Measurements from ENCODE around the gene CDH22.

Gene CDH22

GRCh38 chr20:46154796-46155195 lies 153.5 kb downstream of the CDH22 start:
- DNase-seq (ENCODE audit: low read depth) = no peak
- Histone ChIP-seq H3K9me3 (ENCODE audit: control insufficient read depth, low read length) (no peaks in the 10 kb centered on the region), H3K36me3 (ENCODE audit: control insufficient read depth, insufficient read depth, low read length, severe bottlenecking) (no peaks in the 10 kb centered on the region), H3K4me1 (ENCODE audit: control insufficient read depth, insufficient read depth, low read length) (no peaks in the 10 kb centered on the region), H3K4me3 (ENCODE audit: low read length) (no peak overlapping the region), H3K9ac (ENCODE audit: low read length) (no peak overlapping the region), H3K27me3 (replicated peaks; ENCODE audit: control insufficient read depth, insufficient read depth, low read length) (peaks cover 80% of the 10 kb centered on the region)

DNA sequence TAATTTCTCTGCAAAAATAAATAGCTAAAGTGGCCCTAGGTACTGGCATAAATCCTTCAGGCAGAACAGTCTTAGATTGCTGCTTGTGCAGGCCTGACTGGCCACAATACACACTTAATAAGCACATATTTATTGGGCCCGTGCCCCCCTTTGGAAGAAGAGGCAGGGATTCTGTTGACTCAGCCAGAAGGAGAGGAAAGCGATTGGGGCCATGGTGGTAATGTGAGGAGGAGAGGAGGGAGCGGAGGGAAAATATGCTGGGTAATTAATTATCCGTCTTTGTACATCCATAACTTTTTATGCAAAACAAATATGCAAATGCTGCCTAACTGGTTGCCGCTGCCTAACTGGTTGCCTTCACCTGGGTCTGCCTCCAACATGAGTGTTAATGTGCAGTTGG lies 154.0 kb downstream of the CDH22 start:
- H3K4me3 ChIP-seq (ENCODE audit: low read length) = no peak overlapping the region
- H3K4me1 ChIP-seq (ENCODE audit: control insufficient read depth, insufficient read depth, low read length) = no peaks in the 10 kb centered on the region
- H3K9me3 ChIP-seq (ENCODE audit: control insufficient read depth, low read length) = no peaks in the 10 kb centered on the region
- no peak overlapping the region for H3K9ac ChIP-seq (ENCODE audit: low read length)
- no peak for DNase-seq (ENCODE audit: low read depth)
- H3K27me3 ChIP-seq (replicated peaks; ENCODE audit: control insufficient read depth, insufficient read depth, low read length) = peaks cover 80% of the 10 kb centered on the region
- H3K36me3 ChIP-seq (ENCODE audit: control insufficient read depth, insufficient read depth, low read length, severe bottlenecking) = no peaks in the 10 kb centered on the region

DNA sequence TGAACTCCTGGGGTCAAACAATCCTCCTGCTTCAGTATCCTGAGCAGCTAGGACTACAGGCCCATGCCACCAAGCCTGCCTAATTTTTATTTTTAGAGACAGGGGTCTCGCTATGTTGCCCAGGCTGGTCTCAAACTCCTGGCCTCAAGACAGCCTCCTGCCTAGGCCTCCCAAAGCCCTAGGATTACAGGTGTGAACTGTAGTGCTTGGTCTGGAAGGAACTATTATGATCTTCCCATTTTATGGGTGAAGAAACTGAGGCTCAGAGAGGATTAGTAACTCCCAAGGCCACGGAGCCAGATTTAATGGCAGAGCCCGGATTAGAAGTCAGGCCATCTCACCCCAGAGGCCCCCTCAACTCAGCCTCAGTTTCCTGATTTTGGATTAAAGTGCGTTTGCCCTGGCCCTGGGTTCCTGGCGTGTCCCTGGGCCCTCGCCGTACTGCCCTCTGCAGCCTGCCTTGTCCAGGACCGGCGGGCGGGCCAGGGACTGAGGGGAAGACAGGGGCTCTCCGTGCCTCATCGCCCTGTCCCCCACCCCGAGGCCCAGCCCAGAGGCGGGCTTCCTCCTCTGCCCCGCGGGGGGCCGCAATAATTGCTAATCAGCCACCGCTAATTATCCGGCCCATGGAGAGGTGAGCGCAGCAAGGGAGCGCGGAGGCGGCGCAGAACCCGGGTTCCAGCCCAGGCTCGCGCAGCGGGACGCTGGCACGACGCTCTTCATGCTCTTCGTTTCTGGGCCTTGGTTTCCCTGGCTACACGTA lies 155.3 kb downstream of the CDH22 start:
- no peak for DNase-seq (ENCODE audit: low read depth)
- Histone ChIP-seq H3K4me3 (ENCODE audit: low read length) (no peak overlapping the region), H3K9me3 (ENCODE audit: control insufficient read depth, low read length) (no peaks in the 10 kb centered on the region), H3K9ac (ENCODE audit: low read length) (no peak overlapping the region), H3K27me3 (replicated peaks; ENCODE audit: control insufficient read depth, insufficient read depth, low read length) (peaks cover 71% of the 10 kb centered on the region), H3K4me1 (ENCODE audit: control insufficient read depth, insufficient read depth, low read length) (no peaks in the 10 kb centered on the region), H3K36me3 (ENCODE audit: control insufficient read depth, insufficient read depth, low read length, severe bottlenecking) (no peaks in the 10 kb centered on the region)

GRCh38 chr20:46151936-46152335 lies 156.4 kb downstream of the CDH22 start:
- H3K36me3 ChIP-seq (ENCODE audit: control insufficient read depth, insufficient read depth, low read length, severe bottlenecking) = no peaks in the 10 kb centered on the region
- H3K9ac ChIP-seq (ENCODE audit: low read length) = no peak overlapping the region
- H3K9me3 ChIP-seq (ENCODE audit: control insufficient read depth, low read length) = no peaks in the 10 kb centered on the region
- no peaks in the 10 kb centered on the region for H3K4me1 ChIP-seq (ENCODE audit: control insufficient read depth, insufficient read depth, low read length)
- H3K4me3 ChIP-seq (ENCODE audit: low read length) = no peak overlapping the region
- H3K27me3 ChIP-seq (replicated peaks; ENCODE audit: control insufficient read depth, insufficient read depth, low read length) = peaks cover 67% of the 10 kb centered on the region
- DNase-seq (ENCODE audit: low read depth) = no peak

GRCh38 chr20:46150943-46151342 lies 157.4 kb downstream of the CDH22 start:
- H3K9me3 ChIP-seq (ENCODE audit: control insufficient read depth, low read length) = no peaks in the 10 kb centered on the region

DNA sequence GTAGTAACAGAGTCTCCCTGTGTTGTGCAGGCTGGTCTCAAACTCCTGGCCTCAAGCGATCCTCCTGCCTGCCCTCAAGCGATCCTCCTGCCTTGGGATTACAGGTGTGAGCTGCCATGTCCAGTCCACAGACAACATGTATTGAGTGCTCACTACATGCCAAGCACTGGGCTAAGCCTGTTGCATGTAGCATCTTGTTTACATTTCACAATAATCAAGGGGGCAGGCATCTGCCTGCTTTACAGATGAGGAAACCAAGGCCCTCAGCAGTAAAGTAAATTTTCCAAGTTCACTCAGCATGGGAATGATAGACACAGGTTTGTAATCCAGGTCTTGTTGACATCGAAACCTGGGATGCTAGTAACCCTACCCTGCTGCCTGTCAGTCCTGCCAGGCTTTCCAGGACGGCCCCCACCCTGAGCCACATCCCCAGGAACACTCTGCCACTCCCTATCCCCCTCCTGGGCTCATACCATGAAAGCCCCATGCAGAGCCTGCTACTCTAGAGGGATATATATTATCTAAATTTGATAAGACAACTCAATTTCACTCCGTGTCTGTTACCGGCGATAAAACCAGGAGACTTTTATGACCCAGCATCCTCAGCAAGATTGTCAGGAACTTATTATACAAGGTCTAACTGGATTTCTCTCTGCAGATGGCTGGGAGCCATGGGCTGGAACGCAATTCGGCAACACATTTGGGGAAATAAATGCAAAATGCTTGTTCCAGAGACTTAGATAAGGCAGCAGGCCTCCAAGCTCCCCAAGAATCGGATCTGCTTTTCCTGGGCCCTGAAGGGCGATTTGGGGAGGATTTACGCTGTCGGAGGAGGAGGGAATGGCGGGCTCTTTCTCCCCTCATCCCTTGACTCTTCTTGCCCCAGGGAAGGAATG lies 159.7 kb downstream of the CDH22 start:
- no peak for DNase-seq (ENCODE audit: low read depth)
- Histone ChIP-seq H3K9ac (ENCODE audit: low read length) (no peak overlapping the region), H3K36me3 (ENCODE audit: control insufficient read depth, insufficient read depth, low read length, severe bottlenecking) (no peaks in the 10 kb centered on the region), H3K4me3 (ENCODE audit: low read length) (no peak overlapping the region), H3K4me1 (ENCODE audit: control insufficient read depth, insufficient read depth, low read length) (no peaks in the 10 kb centered on the region), H3K27me3 (replicated peaks; ENCODE audit: control insufficient read depth, insufficient read depth, low read length) (peaks cover 60% of the 10 kb centered on the region), H3K9me3 (ENCODE audit: control insufficient read depth, low read length) (no peaks in the 10 kb centered on the region)

More at GRCh38 chr20:46150943-46151342, 157.4 kb downstream of the CDH22 start:
- Histone ChIP-seq H3K9ac (ENCODE audit: low read length) (no peak overlapping the region), H3K4me3 (ENCODE audit: low read length) (no peak overlapping the region), H3K36me3 (ENCODE audit: control insufficient read depth, insufficient read depth, low read length, severe bottlenecking) (no peaks in the 10 kb centered on the region), H3K27me3 (replicated peaks; ENCODE audit: control insufficient read depth, insufficient read depth, low read length) (peaks cover 68% of the 10 kb centered on the region), H3K4me1 (ENCODE audit: control insufficient read depth, insufficient read depth, low read length) (no peaks in the 10 kb centered on the region)
- no peak for DNase-seq (ENCODE audit: low read depth)

GRCh38 chr20:46145713-46146112 lies 162.6 kb downstream of the CDH22 start:
- no peak overlapping the region for H3K9ac ChIP-seq (ENCODE audit: low read length)
- H3K27me3 ChIP-seq (replicated peaks; ENCODE audit: control insufficient read depth, insufficient read depth, low read length) = peaks cover 69% of the 10 kb centered on the region
- H3K4me1 ChIP-seq (ENCODE audit: control insufficient read depth, insufficient read depth, low read length) = peaks cover 6% of the 10 kb centered on the region
- H3K36me3 ChIP-seq (ENCODE audit: control insufficient read depth, insufficient read depth, low read length, severe bottlenecking) = no peaks in the 10 kb centered on the region
- no peak overlapping the region for H3K4me3 ChIP-seq (ENCODE audit: low read length)
- DNase-seq (ENCODE audit: low read depth) = no peak
- no peaks in the 10 kb centered on the region for H3K9me3 ChIP-seq (ENCODE audit: control insufficient read depth, low read length)

GRCh38 chr20:46144432-46145025 lies 163.8 kb downstream of the CDH22 start:
- Histone ChIP-seq H3K36me3 (ENCODE audit: control insufficient read depth, insufficient read depth, low read length, severe bottlenecking) (no peaks in the 10 kb centered on the region), H3K27me3 (replicated peaks; ENCODE audit: control insufficient read depth, insufficient read depth, low read length) (peaks cover 73% of the 10 kb centered on the region), H3K9ac (ENCODE audit: low read length) (no peak overlapping the region), H3K4me3 (ENCODE audit: low read length) (no peak overlapping the region), H3K4me1 (ENCODE audit: control insufficient read depth, insufficient read depth, low read length) (peaks cover 6% of the 10 kb centered on the region), H3K9me3 (ENCODE audit: control insufficient read depth, low read length) (no peaks in the 10 kb centered on the region)
- DNase-seq (ENCODE audit: low read depth) = no peak

- H3K36me3 ChIP-seq (ENCODE audit: control insufficient read depth, insufficient read depth, low read length, severe bottlenecking) = no peaks in the 10 kb centered on the region
- H3K4me1 ChIP-seq (ENCODE audit: control insufficient read depth, insufficient read depth, low read length) = peaks cover 6% of the 10 kb centered on the region
- no peak overlapping the region for H3K9ac ChIP-seq (ENCODE audit: low read length)
- no peak overlapping the region for H3K4me3 ChIP-seq (ENCODE audit: low read length)
- peaks cover 86% of the 10 kb centered on the region for H3K27me3 ChIP-seq (replicated peaks; ENCODE audit: control insufficient read depth, insufficient read depth, low read length)
- DNase-seq (ENCODE audit: low read depth) = no peak
- no peaks in the 10 kb centered on the region for H3K9me3 ChIP-seq (ENCODE audit: control insufficient read depth, low read length)
Measured at GRCh38 chr20:46142124-46142523, 166.2 kb downstream of the CDH22 start.

DNA sequence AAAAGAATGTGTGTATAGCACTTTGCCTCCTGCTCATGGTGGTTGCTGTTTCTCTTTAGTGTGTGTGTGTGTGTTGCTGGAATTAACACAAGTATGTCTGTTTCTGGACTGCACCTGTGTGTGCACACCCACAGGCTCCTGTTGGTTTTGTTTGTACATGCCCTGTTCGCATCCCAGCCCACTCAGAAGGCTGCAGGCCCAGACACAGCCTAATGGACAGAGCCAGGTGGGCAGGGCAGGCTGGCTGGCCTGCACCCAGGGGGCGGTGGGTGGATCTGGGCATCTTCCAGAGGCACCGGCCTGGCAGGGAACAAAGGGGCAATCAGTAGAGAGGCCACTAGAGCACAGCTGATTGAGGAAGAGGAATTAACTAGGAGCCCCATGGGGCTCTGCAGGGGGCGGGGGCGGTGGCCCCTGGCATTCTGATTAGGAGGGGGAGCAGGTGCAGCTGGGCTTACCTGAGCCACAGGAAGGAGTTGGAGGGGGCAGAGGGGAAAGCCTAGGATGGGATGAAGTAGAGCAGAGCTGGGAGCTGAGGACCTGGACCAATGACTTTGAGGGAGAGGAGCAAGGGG lies 168.3 kb downstream of the CDH22 start:
- Histone ChIP-seq H3K36me3 (ENCODE audit: control insufficient read depth, insufficient read depth, low read length, severe bottlenecking) (no peaks in the 10 kb centered on the region), H3K9me3 (ENCODE audit: control insufficient read depth, low read length) (no peaks in the 10 kb centered on the region), H3K4me1 (ENCODE audit: control insufficient read depth, insufficient read depth, low read length) (peaks cover 6% of the 10 kb centered on the region), H3K4me3 (ENCODE audit: low read length) (no peak overlapping the region), H3K9ac (ENCODE audit: low read length) (no peak overlapping the region), H3K27me3 (replicated peaks; ENCODE audit: control insufficient read depth, insufficient read depth, low read length) (peaks cover 78% of the 10 kb centered on the region)
- DNase-seq (ENCODE audit: low read depth) = no peak
